B cell (primary cell): ENCODE data around the gene STIMATE. TPM values are rescaled to one million over a fixed set of nuclear protein-coding genes. Genes with fewer than 3 reads are reported as not detected.

Source experiments
- ATAC-seq: fragments of 200-7000 bp; cut with Tn5 transposase; one replicate; pipeline ENCODE4 v1.10.0; 2021; ENCODE audit warnings: low read depth, mild to moderate bottlenecking, moderate number of reproducible peaks, moderate library complexity
- CTCF ChIA-PET: fragments of 350-600 bp; sonication (Branson Sonifier 250); formaldehyde crosslinking; loops from one replicate; lab custom pipeline; 2021; ENCODE audit warnings: antibody characterized with exemption, inconsistent platforms; lab: Charles Lee
- POLR2A ChIA-PET: fragments of 350-600 bp; sonication (Branson Sonifier 250); formaldehyde crosslinking; loops from one replicate; lab custom pipeline; 2021; ENCODE audit warnings: antibody characterized with exemption; lab: Charles Lee
- DNase-seq: peaks from one replicate; pipeline ENCODE4 v3.0.0; 2013
- H2AFZ ChIP-seq: 2 replicates; pipeline ENCODE4 v1.6.1; 2012; ENCODE audit warnings: mild to moderate bottlenecking, low read depth, low read length; ENCODE audit not compliant: insufficient read depth, poor library complexity, severe bottlenecking
- H3K27ac ChIP-seq, 2 donors: 1 replicate in 1 of 2; 2 replicates in 1 of 2; pipeline ENCODE4 v1.5.1; 2012 to 2013; ENCODE audit warnings: low read length in 2 of 2, mild to moderate bottlenecking in 2 of 2, moderate library complexity in 1 of 2
- H3K27me3 ChIP-seq, 4 experiments: fragments of 200-600 bp in 1 of 4; sonication (generic) in 1 of 4; replicated peaks in 1 of 4; 1 replicate in 2 of 4; 2 replicates in 2 of 4; pipeline versions ENCODE4 v1.6.1 to v1.7.0; 2013 to 2016; ENCODE audit warnings: low read length in 3 of 4, mild to moderate bottlenecking in 2 of 4, mixed read lengths in 1 of 4, moderate library complexity in 1 of 4; ENCODE audit not compliant: insufficient read depth in 4 of 4, control insufficient read depth in 3 of 4; ENCODE audit errors: control extremely low read depth in 1 of 4
- H3K36me3 ChIP-seq, 2 experiments: replicated peaks in 1 of 2; 1 replicate in 1 of 2; 2 replicates in 1 of 2; pipeline versions ENCODE4 v1.6.1 to v1.7.1; 2013; ENCODE audit warnings: low read length in 1 of 2; ENCODE audit not compliant: insufficient read depth in 2 of 2, control insufficient read depth in 1 of 2; ENCODE audit errors: control extremely low read depth in 1 of 2, extremely low read depth in 1 of 2
- H3K4me1 ChIP-seq, 2 donors: fragments of 200-600 bp in 1 of 2; sonication (generic) in 1 of 2; 1 replicate in 1 of 2; 2 replicates in 1 of 2; pipeline versions ENCODE4 v1.5.1 to v1.6.1; 2013 to 2017; ENCODE audit warnings: low read length in 2 of 2; ENCODE audit not compliant: control insufficient read depth in 2 of 2, insufficient read depth in 2 of 2
- H3K4me2 ChIP-seq: replicated peaks from 2 replicates; pipeline ENCODE3; 2012; ENCODE audit warnings: mild to moderate bottlenecking, low read depth, low read length; ENCODE audit not compliant: poor library complexity, severe bottlenecking
- H3K4me3 ChIP-seq, 5 experiments: fragments of 200-600 bp in 1 of 5; sonication (generic) in 1 of 5; 1 replicate in 3 of 5; 2 replicates in 2 of 5; pipeline versions ENCODE4 v1.5.1 to v1.7.0; 2011 to 2016; ENCODE audit warnings: low read length in 4 of 5, mild to moderate bottlenecking in 4 of 5, low read depth in 2 of 5, control low read depth in 1 of 5, moderate library complexity in 1 of 5; ENCODE audit not compliant: insufficient read depth in 1 of 5; ENCODE audit errors: control extremely low read depth in 1 of 5, extremely low read depth in 1 of 5
- H3K79me2 ChIP-seq: fragments of 200-600 bp; sonication (generic); one replicate; pipeline ENCODE4 v1.6.0; 2016; ENCODE audit warnings: low read length; ENCODE audit not compliant: control insufficient read depth, insufficient read depth
- H3K9ac ChIP-seq: fragments of 200-600 bp; sonication (generic); 2 replicates; pipeline ENCODE4 v1.6.1; 2017; ENCODE audit warnings: mild to moderate bottlenecking, low read length, moderate library complexity
- H3K9me3 ChIP-seq, 3 donors: one replicate each; pipeline versions ENCODE4 v1.6.1 to v1.7.1; 2013; ENCODE audit warnings: low read length in 2 of 3; ENCODE audit not compliant: control insufficient read depth in 2 of 3, insufficient read depth in 1 of 3; ENCODE audit errors: control extremely low read depth in 1 of 3
- H4K20me1 ChIP-seq: 2 replicates; pipeline ENCODE4 v1.6.0; 2012; ENCODE audit warnings: mild to moderate bottlenecking, low read length; ENCODE audit not compliant: insufficient read depth, control insufficient read depth, poor library complexity, severe bottlenecking
- H3K27ac Mint-ChIP-seq: one replicate; pipeline ENCODE4 v1.8.0; 2021; ENCODE audit warnings: mixed read lengths
- H3K27me3 Mint-ChIP-seq: one replicate; pipeline ENCODE4 v1.8.0; 2021; ENCODE audit warnings: mixed read lengths
- H3K4me1 Mint-ChIP-seq: one replicate; pipeline ENCODE4 v1.8.0; 2021; ENCODE audit warnings: mixed read lengths
- H3K4me3 Mint-ChIP-seq: one replicate; pipeline ENCODE4 v1.8.0; 2021; ENCODE audit warnings: mixed read lengths
- H3K9me3 Mint-ChIP-seq: one replicate; pipeline ENCODE4 v1.8.0; 2022; ENCODE audit warnings: mixed read lengths; ENCODE audit not compliant: insufficient read depth
- EZH2 ChIP-seq: IDR thresholded peaks from 2 replicates; pipeline ENCODE4 v1.6.1; 2012; ENCODE audit warnings: borderline replicate concordance, low read depth, mild to moderate bottlenecking, moderate library complexity, low read length; ENCODE audit not compliant: insufficient read depth, poor library complexity, severe bottlenecking
- WGBS: methylation state at CpG from one replicate; pipeline ENCODE4 v1.1.5; 2013; ENCODE audit warnings: missing lambda C conversion rate; ENCODE audit not compliant: insufficient coverage; 5-methylcytosine and 5-hydroxymethylcytosine counted together
- intact Hi-C: fragments of 100-400 bp; cut with micrococcal nuclease; formaldehyde crosslinking; loops from one replicate; pipeline ENCODE4 v1.10.0; 2022
- polyA plus RNA-seq: library from polyadenylated mRNA; depleted of rRNA; stranded (reverse); fragments of >200 nt; gene quantifications from 2 replicates; pipeline ENCODE4 v1.2.3, GENCODE V29; 2012
- total RNA-seq, 2 donors: library from RNA; stranded (reverse); fragments of 120-200 nt in 1 of 2; gene quantifications; 1 replicate in 1 of 2; 2 replicates in 1 of 2; pipeline versions ENCODE4 v1.2.3 to v1.2.4, GENCODE V29; 2013 to 2022
- TF ChIP-seq, protein P1 (sequence below): fragments of 200-600 bp; IDR thresholded peaks from one replicate; pipeline ENCODE4 v1.8.0; 2022; ENCODE audit warnings: antibody characterized with exemption, mild to moderate bottlenecking

The STIMATE gene
- total and polyA plus RNA-seq, 2 donors (not counting 1 experiment from before 2014, with no cell fraction given): 24.6 to 38.4 TPM

DNA sequence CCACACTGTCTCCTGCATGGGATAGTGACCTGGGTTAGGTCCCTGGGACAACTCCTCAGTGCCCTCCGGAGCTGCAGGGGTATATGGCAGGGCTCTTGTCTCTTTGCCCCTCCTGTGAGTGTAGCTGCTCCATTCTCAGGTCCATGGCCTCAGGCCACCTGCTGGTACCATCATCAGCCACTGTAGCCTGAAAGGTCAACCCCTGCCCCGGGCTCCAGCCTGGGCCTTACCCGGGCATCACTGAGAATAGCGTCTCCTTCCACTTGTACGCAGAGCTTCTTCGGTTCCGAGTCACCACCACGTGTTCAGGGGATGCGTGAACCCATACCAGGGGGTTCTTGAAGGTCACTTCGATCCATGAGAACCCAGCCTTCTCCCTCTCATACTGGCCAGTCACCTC lies 80.7 kb downstream of the STIMATE start:
- ChIA-PET CTCF (interaction anchor here (1.7 kb wide), 1 partner anchor 17 kb away, joined by 3 read pairs; no protein-coding TSS in a partner anchor), POLR2A (no interaction called here)
- Histone ChIP-seq H3K27me3 (no peaks in the 10 kb centered on the region), H3K27ac (no peak overlapping the region), H3K36me3 (no peaks in the 10 kb centered on the region), H2AFZ (no peak overlapping the region), H3K9ac (no peak overlapping the region), H3K9me3 (no peaks in the 10 kb centered on the region), H4K20me1 (no peaks in the 10 kb centered on the region), H3K79me2 (no peaks in the 10 kb centered on the region), H3K4me3 (no peak overlapping the region), H3K4me2 (no peak overlapping the region), H3K4me1 (no peaks in the 10 kb centered on the region)
- ATAC-seq (no peak), DNase-seq (no peak)
- 96% methylated on average over 10 of the region's 10 CpGs for WGBS
- intact Hi-C loops: no loop called here
- Mint-ChIP-seq H3K27ac (no peak overlapping the region), H3K27me3 (no peaks in the 10 kb centered on the region), H3K4me1 (no peaks in the 10 kb centered on the region), H3K9me3 (no peaks in the 10 kb centered on the region), H3K4me3 (no peak overlapping the region)
- TF ChIP-seq, protein P1, sequence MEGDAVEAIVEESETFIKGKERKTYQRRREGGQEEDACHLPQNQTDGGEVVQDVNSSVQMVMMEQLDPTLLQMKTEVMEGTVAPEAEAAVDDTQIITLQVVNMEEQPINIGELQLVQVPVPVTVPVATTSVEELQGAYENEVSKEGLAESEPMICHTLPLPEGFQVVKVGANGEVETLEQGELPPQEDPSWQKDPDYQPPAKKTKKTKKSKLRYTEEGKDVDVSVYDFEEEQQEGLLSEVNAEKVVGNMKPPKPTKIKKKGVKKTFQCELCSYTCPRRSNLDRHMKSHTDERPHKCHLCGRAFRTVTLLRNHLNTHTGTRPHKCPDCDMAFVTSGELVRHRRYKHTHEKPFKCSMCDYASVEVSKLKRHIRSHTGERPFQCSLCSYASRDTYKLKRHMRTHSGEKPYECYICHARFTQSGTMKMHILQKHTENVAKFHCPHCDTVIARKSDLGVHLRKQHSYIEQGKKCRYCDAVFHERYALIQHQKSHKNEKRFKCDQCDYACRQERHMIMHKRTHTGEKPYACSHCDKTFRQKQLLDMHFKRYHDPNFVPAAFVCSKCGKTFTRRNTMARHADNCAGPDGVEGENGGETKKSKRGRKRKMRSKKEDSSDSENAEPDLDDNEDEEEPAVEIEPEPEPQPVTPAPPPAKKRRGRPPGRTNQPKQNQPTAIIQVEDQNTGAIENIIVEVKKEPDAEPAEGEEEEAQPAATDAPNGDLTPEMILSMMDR: no peak
- no peak for TF ChIP-seq EZH2

DNA sequence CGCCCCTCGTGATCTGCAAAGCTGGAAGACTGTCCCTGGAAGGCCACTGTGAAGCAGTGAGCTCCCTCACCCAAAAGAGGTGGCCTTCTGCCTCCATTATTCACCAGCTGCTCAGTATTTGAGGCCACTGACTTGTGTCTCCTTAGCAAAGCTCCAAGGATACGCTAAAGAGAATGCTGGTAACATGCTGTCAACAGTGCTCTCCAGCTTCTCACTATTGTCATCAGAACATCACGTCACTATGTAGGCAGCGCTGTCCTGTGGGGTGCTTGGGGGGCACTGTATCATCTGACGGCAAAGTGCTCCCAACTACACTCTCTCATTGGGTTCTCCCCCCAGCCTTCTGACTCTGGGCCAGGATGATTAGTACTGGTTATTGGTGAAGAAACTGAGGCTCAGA lies 81.1 kb downstream of the STIMATE start:
- intact Hi-C loops: no loop called here
- no peak for ATAC-seq
- Histone ChIP-seq H3K9me3 (no peaks in the 10 kb centered on the region), H3K4me3 (no peak overlapping the region), H3K4me2 (no peak overlapping the region), H3K27ac (no peak overlapping the region), H3K4me1 (no peaks in the 10 kb centered on the region), H4K20me1 (no peaks in the 10 kb centered on the region), H3K79me2 (no peaks in the 10 kb centered on the region), H3K27me3 (no peaks in the 10 kb centered on the region), H2AFZ (no peak overlapping the region), H3K36me3 (no peaks in the 10 kb centered on the region), H3K9ac (no peak overlapping the region)
- Mint-ChIP-seq H3K9me3 (no peaks in the 10 kb centered on the region), H3K27ac (no peak overlapping the region), H3K27me3 (no peaks in the 10 kb centered on the region), H3K4me1 (no peaks in the 10 kb centered on the region), H3K4me3 (no peak overlapping the region)
- ChIA-PET POLR2A (no interaction called here), CTCF (interaction anchor here (1.7 kb wide), 1 partner anchor 17 kb away, joined by 3 read pairs; no protein-coding TSS in a partner anchor)
- 92% methylated on average over 2 of the region's 6 CpGs for WGBS
- TF ChIP-seq EZH2: no peak
- TF ChIP-seq, protein P1: no peak
- no peak for DNase-seq
